Glutamatergic neuron (in vitro differentiated cells): ENCODE results near the gene RAB19. TPM values are rescaled to one million over a fixed set of nuclear protein-coding genes. Genes with fewer than 3 reads are reported as not detected.
A peak's percentile ranks its signal among the peaks of the same experiment; 100 is the strongest.

Experiments
- DNase-seq: peaks from one replicate; pipeline ENCODE4 v3.0.0; 2022
- H3K27ac Mint-ChIP-seq: one replicate; pipeline ENCODE4 v1.8.0; 2020; ENCODE audit warnings: mild to moderate bottlenecking, mixed read lengths, inconsistent platforms; ENCODE audit not compliant: unreplicated experiment
- H3K27me3 Mint-ChIP-seq: one replicate; pipeline ENCODE4 v1.8.0; 2020; ENCODE audit warnings: mild to moderate bottlenecking, moderate library complexity, mixed read lengths, inconsistent platforms; ENCODE audit not compliant: unreplicated experiment
- H3K36me3 Mint-ChIP-seq: one replicate; pipeline ENCODE4 v1.8.0; 2020; ENCODE audit warnings: mild to moderate bottlenecking, mixed read lengths, inconsistent platforms; ENCODE audit not compliant: unreplicated experiment
- H3K4me1 Mint-ChIP-seq: one replicate; pipeline ENCODE4 v1.8.0; 2020; ENCODE audit warnings: mild to moderate bottlenecking, low read depth, mixed read lengths, inconsistent platforms; ENCODE audit not compliant: unreplicated experiment
- H3K4me3 Mint-ChIP-seq: one replicate; pipeline ENCODE4 v1.8.0; 2020; ENCODE audit warnings: mild to moderate bottlenecking, mixed read lengths, inconsistent platforms; ENCODE audit not compliant: unreplicated experiment
- H3K9me3 Mint-ChIP-seq: one replicate; pipeline ENCODE4 v1.8.0; 2020; ENCODE audit warnings: mild to moderate bottlenecking, moderate library complexity, mixed read lengths, inconsistent platforms; ENCODE audit not compliant: unreplicated experiment
- CTCF ChIP-seq: fragments of 200-600 bp; sonication (generic); IDR thresholded peaks from one replicate; pipeline ENCODE4 v1.5.0; 2021; ENCODE audit not compliant: partially characterized antibody, unreplicated experiment
- total RNA-seq: library from RNA; stranded (reverse); fragmentation: NEBNext Ultra II Directional; extraction: Animal tissue kit (Norgen Biotek cat#: 25700); gene quantifications from one replicate; pipeline ENCODE4 v1.2.1, GENCODE V29; 2021; ENCODE audit not compliant: unreplicated experiment

Gene RAB19
- total RNA-seq, 1 donor from 2014 or later = not detected

GRCh38 chr7:140390466-140391190, 13.2 kb upstream of the RAB19 start:
- Mint-ChIP-seq H3K27me3 (peaks cover 2% of the 10 kb centered on the region), H3K9me3 (no peaks in the 10 kb centered on the region), H3K4me1 (no peaks in the 10 kb centered on the region), H3K27ac (no peak overlapping the region), H3K36me3 (no peaks in the 10 kb centered on the region), H3K4me3 (no peak overlapping the region)
- no peak for TF ChIP-seq CTCF
- DNase-seq = no peak

GRCh38 chr7:140391634-140392033, 12.2 kb upstream of the RAB19 start:
- H3K9me3 Mint-ChIP-seq = no peaks in the 10 kb centered on the region
- no peak for DNase-seq
- TF ChIP-seq CTCF = no peak
- H3K27me3 Mint-ChIP-seq = peaks cover 7% of the 10 kb centered on the region
- H3K36me3 Mint-ChIP-seq = no peaks in the 10 kb centered on the region
- peaks cover 4% of the 10 kb centered on the region for H3K4me1 Mint-ChIP-seq
- H3K4me3 Mint-ChIP-seq = no peak overlapping the region
- H3K27ac Mint-ChIP-seq = no peak overlapping the region

GRCh38 chr7:140393756-140394306, 10.0 kb upstream of the RAB19 start:
- Mint-ChIP-seq H3K4me3 (no peak overlapping the region), H3K36me3 (no peaks in the 10 kb centered on the region), H3K4me1 (peaks cover 4% of the 10 kb centered on the region), H3K27me3 (peaks cover 11% of the 10 kb centered on the region), H3K27ac (no peak overlapping the region), H3K9me3 (no peaks in the 10 kb centered on the region)
- TF ChIP-seq CTCF = no peak
- DNase-seq = no peak

- Mint-ChIP-seq H3K36me3 (no peaks in the 10 kb centered on the region), H3K27ac (peak within 1 kb of the TSS; percentile 90), H3K9me3 (no peaks in the 10 kb centered on the region), H3K27me3 (peaks cover 9% of the 10 kb centered on the region), H3K4me1 (peaks cover 4% of the 10 kb centered on the region), H3K4me3 (peak within 1 kb of the TSS; percentile 95)
- peak; percentile 95 for DNase-seq
- no peak for TF ChIP-seq CTCF
Observed at GRCh38 chr7:140397784-140398750, 5.8 kb upstream of the RAB19 start, which contains the start of gene SLC37A3. TSS of gene SLC37A3 (minus strand) at chr7:140398530. CDS start at chr7:140382526, 16,004 bp downstream.
